ENCODE data around the gene MPDZ. TPM values are rescaled to one million over a fixed set of nuclear protein-coding genes. Genes with fewer than 3 reads are reported as not detected.
"Not testable (repeated sequence)": the region's sequence is repeated elsewhere in the genome, so short reads cannot be mapped to it uniquely, and the experiment has no call there.

Gene MPDZ
- polyA plus RNA-seq, 1 donor (not counting 4 experiments of a cell fraction or from before 2014, with no cell fraction given) = 9.0 TPM

GRCh38 chr9:13228431-13228830 lies 51.1 kb downstream of the MPDZ start:
- no peaks in the 10 kb centered on the region for H4K20me1 ChIP-seq (ENCODE audit: control insufficient read depth, extremely low read depth, insufficient read depth, low read length)
- H3K27me3 ChIP-seq (ENCODE audit: control insufficient read depth, extremely low read depth, insufficient read depth, low read length) = no peaks in the 10 kb centered on the region
- no peaks in the 10 kb centered on the region for H3K9me3 ChIP-seq (ENCODE audit: control insufficient read depth, low read depth, low read length)
- DNase-seq (ENCODE audit: low read depth, low spot score) = no peak
- no peak overlapping the region for H3K4me2 ChIP-seq (ENCODE audit: control insufficient read depth, extremely low read depth, insufficient read depth, low read depth, low read length)
- FAIRE-seq = no peak
- no peaks in the 10 kb centered on the region for H3K4me1 ChIP-seq (ENCODE audit: control insufficient read depth, extremely low read depth, insufficient read depth, low read length)
- no peaks in the 10 kb centered on the region for H3K79me2 ChIP-seq (ENCODE audit: control insufficient read depth, insufficient read depth, low read length)
- H3K9me1 ChIP-seq (ENCODE audit: control insufficient read depth, extremely low read depth, insufficient read depth, low read length) = no peaks in the 10 kb centered on the region
- H3K36me3 ChIP-seq (ENCODE audit: control insufficient read depth in 2 of 2, extremely low read depth in 1 of 2, insufficient read depth in 2 of 2, low read length in 2 of 2) = no peaks in the 10 kb centered on the region
- H3K4me3 ChIP-seq (ENCODE audit: control insufficient read depth in 2 of 3, extremely low read depth in 1 of 3, insufficient read depth in 2 of 3, low read depth in 1 of 3, low read length in 3 of 3) = no peak overlapping the region
- no peak overlapping the region for H3K27ac ChIP-seq (ENCODE audit: control insufficient read depth, insufficient read depth, low read length)
- H3K9ac ChIP-seq (ENCODE audit: control insufficient read depth, extremely low read depth, insufficient read depth, low read length) = no peak overlapping the region
- dilution Hi-C loops (cut with MboI; ENCODE audit: extremely low pct_ligation_motif_present, low sequenced_read_pairs) = no loop called here
- TF ChIP-seq EZH2 (IDR thresholded peaks at IDR 0.05; ENCODE audit: low read length) (no peak), CTCF (optimal IDR thresholded peaks at IDR 0.05 in 1 of 3, IDR thresholded peaks at IDR 0.05 in 1 of 3, conservative IDR thresholded peaks at IDR 0.05 in 1 of 3; ENCODE audit: extremely low read depth in 1 of 3, insufficient read depth in 2 of 3, low read length in 3 of 3) (no peak)
- H2AFZ ChIP-seq (ENCODE audit: control insufficient read depth, low read length) = no peak overlapping the region

GRCh38 chr9:13224366-13224765 lies 55.1 kb downstream of the MPDZ start:
- Histone ChIP-seq H3K4me3 (ENCODE audit: control insufficient read depth in 2 of 3, extremely low read depth in 1 of 3, insufficient read depth in 2 of 3, low read depth in 1 of 3, low read length in 3 of 3) (no peak overlapping the region), H2AFZ (ENCODE audit: control insufficient read depth, low read length) (no peak overlapping the region), H3K27ac (ENCODE audit: control insufficient read depth, insufficient read depth, low read length) (no peak overlapping the region), H3K27me3 (ENCODE audit: control insufficient read depth, extremely low read depth, insufficient read depth, low read length) (no peaks in the 10 kb centered on the region), H4K20me1 (ENCODE audit: control insufficient read depth, extremely low read depth, insufficient read depth, low read length) (no peaks in the 10 kb centered on the region), H3K9me3 (ENCODE audit: control insufficient read depth, low read depth, low read length) (no peaks in the 10 kb centered on the region), H3K4me2 (ENCODE audit: control insufficient read depth, extremely low read depth, insufficient read depth, low read depth, low read length) (no peak overlapping the region), H3K79me2 (ENCODE audit: control insufficient read depth, insufficient read depth, low read length) (no peaks in the 10 kb centered on the region), H3K9me1 (ENCODE audit: control insufficient read depth, extremely low read depth, insufficient read depth, low read length) (no peaks in the 10 kb centered on the region), H3K36me3 (ENCODE audit: control insufficient read depth in 2 of 2, extremely low read depth in 1 of 2, insufficient read depth in 2 of 2, low read length in 2 of 2) (no peaks in the 10 kb centered on the region), H3K9ac (ENCODE audit: control insufficient read depth, extremely low read depth, insufficient read depth, low read length) (no peak overlapping the region), H3K4me1 (ENCODE audit: control insufficient read depth, extremely low read depth, insufficient read depth, low read length) (no peaks in the 10 kb centered on the region)
- TF ChIP-seq EZH2 (IDR thresholded peaks at IDR 0.05; ENCODE audit: low read length) (no peak), CTCF (optimal IDR thresholded peaks at IDR 0.05 in 1 of 3, IDR thresholded peaks at IDR 0.05 in 1 of 3, conservative IDR thresholded peaks at IDR 0.05 in 1 of 3; ENCODE audit: extremely low read depth in 1 of 3, insufficient read depth in 2 of 3, low read length in 3 of 3) (no peak)
- FAIRE-seq (no peak), DNase-seq (ENCODE audit: low read depth, low spot score) (no peak)
- dilution Hi-C loops (cut with MboI; ENCODE audit: extremely low pct_ligation_motif_present, low sequenced_read_pairs) = no loop called here

GRCh38 chr9:13222733-13223132 lies 56.8 kb downstream of the MPDZ start:
- H3K9me1 ChIP-seq (ENCODE audit: control insufficient read depth, extremely low read depth, insufficient read depth, low read length); H3K36me3 ChIP-seq (ENCODE audit: control insufficient read depth in 2 of 2, extremely low read depth in 1 of 2, insufficient read depth in 2 of 2, low read length in 2 of 2); H3K4me2 ChIP-seq (ENCODE audit: control insufficient read depth, extremely low read depth, insufficient read depth, low read depth, low read length); H3K27ac ChIP-seq (ENCODE audit: control insufficient read depth, insufficient read depth, low read length); H3K79me2 ChIP-seq (ENCODE audit: control insufficient read depth, insufficient read depth, low read length); FAIRE-seq; H3K4me3 ChIP-seq (ENCODE audit: control insufficient read depth in 2 of 3, extremely low read depth in 1 of 3, insufficient read depth in 2 of 3, low read depth in 1 of 3, low read length in 3 of 3); H3K9me3 ChIP-seq (ENCODE audit: control insufficient read depth, low read depth, low read length); dilution Hi-C loops (cut with MboI; ENCODE audit: extremely low pct_ligation_motif_present, low sequenced_read_pairs); H3K27me3 ChIP-seq (ENCODE audit: control insufficient read depth, extremely low read depth, insufficient read depth, low read length); H2AFZ ChIP-seq (ENCODE audit: control insufficient read depth, low read length); H3K9ac ChIP-seq (ENCODE audit: control insufficient read depth, extremely low read depth, insufficient read depth, low read length); H4K20me1 ChIP-seq (ENCODE audit: control insufficient read depth, extremely low read depth, insufficient read depth, low read length); DNase-seq (ENCODE audit: low read depth, low spot score); H3K4me1 ChIP-seq (ENCODE audit: control insufficient read depth, extremely low read depth, insufficient read depth, low read length): not testable (repeated sequence)

All from keratinocyte (primary cell).